HG03066 (cell line): ENCODE data around the gene DNLZ.

Experiments
- ATAC-seq: cut with Tn5 transposase; IDR thresholded peaks from one replicate; pipeline ENCODE4 v1.9.1; 2021; ENCODE audit warnings: low read depth; ENCODE audit not compliant: unreplicated experiment

Gene DNLZ

DNA sequence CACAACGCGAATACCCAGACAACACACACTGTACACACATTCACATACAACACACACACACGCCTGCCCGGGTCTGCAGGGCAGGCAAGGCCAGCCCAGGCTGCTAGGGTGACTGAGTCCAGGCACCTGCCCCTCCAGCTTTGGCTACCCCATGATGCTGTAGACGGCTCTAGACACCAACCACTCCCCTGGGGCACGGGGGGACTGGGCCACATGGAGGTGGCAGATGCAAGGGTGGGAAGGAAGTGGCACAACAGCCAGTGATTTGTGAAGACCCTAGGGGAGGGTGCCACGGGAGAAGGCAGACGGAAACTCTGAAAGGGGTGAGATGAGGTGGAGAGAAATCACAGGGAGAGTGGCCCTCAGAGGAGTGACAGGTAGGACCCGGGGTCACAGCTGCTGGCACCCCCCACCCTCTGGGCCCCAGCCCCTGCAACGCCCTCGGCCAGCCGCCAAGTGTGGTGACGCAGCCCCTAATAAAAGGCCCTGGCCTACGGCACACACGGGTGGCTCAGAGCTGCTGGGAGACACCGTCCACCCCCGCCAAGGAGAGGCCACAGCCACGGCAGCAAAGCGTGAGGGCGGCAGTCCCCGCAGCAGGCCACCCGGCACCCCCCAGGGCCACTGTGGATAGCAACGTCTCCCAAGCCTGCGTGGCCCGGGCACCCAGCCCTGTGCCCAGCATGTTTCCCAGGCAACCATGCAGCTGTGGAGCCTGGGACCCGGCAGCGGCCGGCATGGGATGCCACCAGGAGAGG, 53.1 kb downstream of the DNLZ start:
- no peak for ATAC-seq

DNA sequence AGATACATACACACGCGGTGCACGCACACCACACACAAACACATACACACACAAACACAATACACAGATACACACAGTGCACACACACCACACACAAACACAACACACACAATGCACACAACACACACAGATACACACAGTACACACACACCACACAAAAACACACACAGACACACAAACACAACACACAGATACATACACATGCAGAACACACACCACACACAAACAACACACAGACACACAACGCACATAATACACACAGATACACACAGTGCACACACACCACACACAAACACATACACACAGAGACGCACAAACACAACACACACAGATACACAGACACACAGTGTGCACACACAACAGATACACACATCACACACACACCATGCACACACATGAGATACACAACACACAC, 53.7 kb downstream of the DNLZ start:
- no peak for ATAC-seq
